Endothelial cell of hepatic sinusoid (primary cell): ENCODE measurements around the gene CYP19A1.

Experiments
- in situ Hi-C: cut with HindIII; loops from 2 replicates; pipeline ENCODE4 v1.10.0; 2017; ENCODE audit warnings: low sequenced_read_pairs

CYP19A1 gene

GRCh38 chr15:51338496-51338895, at the start of gene CYP19A1:
CYP19A1 (minus strand) TSS chr15:51338596; CDS start chr15:51242912, 95,684 bp downstream.
- in situ Hi-C loops, result no loop called here

GRCh38 chr15:51387699-51388041, 49.3 kb upstream of the CYP19A1 start:
- in situ Hi-C loops, result no loop called here

GRCh38 chr15:51386960-51387698, 48.7 kb upstream of the CYP19A1 start:
- in situ Hi-C loops, result no loop called here

- in situ Hi-C loops, result no loop called here
These were observed 48.1 kb upstream of the CYP19A1 start for GRCh38 chr15:51386486-51386885.

GRCh38 chr15:51386029-51386428, 47.6 kb upstream of the CYP19A1 start:
- in situ Hi-C loops, result no loop called here

GRCh38 chr15:51382787-51383186, 44.4 kb upstream of the CYP19A1 start:
- in situ Hi-C loops, result no loop called here

- in situ Hi-C loops, result no loop called here
These were observed 42.8 kb upstream of the CYP19A1 start for GRCh38 chr15:51380999-51381806.

GRCh38 chr15:51379390-51379789, 41.0 kb upstream of the CYP19A1 start:
- in situ Hi-C loops, result no loop called here

GRCh38 chr15:51378406-51378805, 40.0 kb upstream of the CYP19A1 start:
- in situ Hi-C loops, result no loop called here

- in situ Hi-C loops, result no loop called here
These were observed 38.8 kb upstream of the CYP19A1 start for GRCh38 chr15:51377038-51377786.

GRCh38 chr15:51375966-51376640, 37.7 kb upstream of the CYP19A1 start:
- in situ Hi-C loops, result no loop called here

- in situ Hi-C loops, result no loop called here
These were observed 35.7 kb upstream of the CYP19A1 start for GRCh38 chr15:51374131-51374530.

- in situ Hi-C loops, result no loop called here
These were observed 32.9 kb upstream of the CYP19A1 start for GRCh38 chr15:51371266-51371665.

- in situ Hi-C loops, result no loop called here
These were observed 31.0 kb upstream of the CYP19A1 start for GRCh38 chr15:51369451-51369761.

- in situ Hi-C loops, result no loop called here
These were observed 30.5 kb upstream of the CYP19A1 start for GRCh38 chr15:51368751-51369450.

- in situ Hi-C loops, result no loop called here
These were observed 29.9 kb upstream of the CYP19A1 start for GRCh38 chr15:51368307-51368706.

- in situ Hi-C loops, result no loop called here
These were observed 29.1 kb upstream of the CYP19A1 start for GRCh38 chr15:51367322-51367976.

GRCh38 chr15:51366920-51367319, 28.5 kb upstream of the CYP19A1 start:
- in situ Hi-C loops, result no loop called here

- in situ Hi-C loops, result no loop called here
These were observed 27.7 kb upstream of the CYP19A1 start for GRCh38 chr15:51366071-51366470.

- in situ Hi-C loops, result no loop called here
These were observed 27.0 kb upstream of the CYP19A1 start for GRCh38 chr15:51365417-51365816.
